Adrenal gland (tissue), 12 donors: ENCODE data around the gene ANTXR1. TPM values are rescaled to one million over a fixed set of nuclear protein-coding genes. Genes with fewer than 3 reads are reported as not detected.

Experiments
- DNase-seq, 7 donors: peaks; one replicate each; pipeline ENCODE4 v3.0.0-alpha.2; 2019 to 2020
- H3K27ac ChIP-seq, 5 donors: fragments of 200-600 bp; sonication (generic) in 4 of 5; 1 replicate in 3 of 5; 2 replicates in 2 of 5; pipeline versions ENCODE4 v1.5.1 to v1.8.0; 2016 to 2020; ENCODE audit warnings: mild to moderate bottlenecking in 1 of 5
- H3K27me3 ChIP-seq: fragments of 200-600 bp; 2 replicates; pipeline ENCODE4 v1.8.0; 2021
- H3K36me3 ChIP-seq, 2 donors: fragments of 200-600 bp; replicated peaks in 1 of 2; 1 replicate in 1 of 2; 2 replicates in 1 of 2; pipeline versions ENCODE4 v1.5.1 to v1.8.0; 2018 to 2022
- H3K4me1 ChIP-seq, 2 donors: fragments of 200-600 bp; replicated peaks in 1 of 2; 1 replicate in 1 of 2; 2 replicates in 1 of 2; pipeline versions ENCODE4 v1.5.1 to v1.8.0; 2018 to 2021
- H3K4me3 ChIP-seq, 4 donors: fragments of 200-600 bp; sonication (generic) in 3 of 4; one replicate each; pipeline ENCODE4 v1.5.1; 2016 to 2018
- H3K9me3 ChIP-seq, 3 donors: fragments of 200-600 bp; sonication (generic) in 1 of 3; replicated peaks in 1 of 3; 1 replicate in 2 of 3; 2 replicates in 1 of 3; pipeline versions ENCODE4 v1.5.1 to v1.8.0; 2016 to 2021
- POLR2A ChIP-seq, 2 donors: fragments of 450-650 bp; IDR thresholded peaks; one replicate each; pipeline ENCODE4 v1.6.1; 2017; ENCODE audit warnings: antibody characterized with exemption in 2 of 2, mild to moderate bottlenecking in 2 of 2, moderate library complexity in 1 of 2
- WGBS, 4 donors: extraction: QIAGEN DNeasy Blood & Tissue Kit in 2 of 4; methylation state at CpG; one replicate each; pipeline versions ENCODE4 v1.1.5 to v1.1.7; 2013 to 2017; 5-methylcytosine and 5-hydroxymethylcytosine counted together
- intact Hi-C, 2 donors: fragments of 100-400 bp; cut with DNase I; formaldehyde crosslinking; loops; one replicate each; pipeline versions ENCODE4 v1.14.1 to v1.15.0; 2022 to 2023
- polyA plus RNA-seq, 3 donors: library from polyadenylated mRNA; stranded (reverse); fragments of 200-250 nt in 2 of 3; fragments of 350-450 nt in 1 of 3; fragmentation: Illumina TruSeq in 1 of 3; extraction: RNeasy Lipid Tissue Mini Kit (QIAGEN cat#74804) in 1 of 3; gene quantifications; one replicate each; pipeline ENCODE4 v1.2.3, GENCODE V29; 2013 to 2014
- total RNA-seq, 9 donors: library from RNA; depleted of rRNA in 4 of 9; stranded (reverse); fragments of >200 nt in 4 of 9; fragments of 120-200 nt in 1 of 9; fragmentation: NEBNext Ultra II Directional in 1 of 9; extraction: Animal tissue kit (Norgen Biotek cat#: 25700) in 1 of 9; gene quantifications; one replicate each; pipeline versions ENCODE4 v1.1.0 to v1.2.4, GENCODE V29; 2013 to 2023
- TF ChIP-seq, protein P1 (sequence below), 6 experiments: fragments of 450-650 bp in 4 of 6; fragments of 200-600 bp in 2 of 6; sonication (generic) in 1 of 6; IDR thresholded peaks; 1 replicate in 5 of 6; 2 replicates in 1 of 6; pipeline versions ENCODE4 v1.5.1 to v1.8.0; 2016 to 2021; ENCODE audit warnings: antibody characterized with exemption in 6 of 6, mild to moderate bottlenecking in 2 of 6, moderate library complexity in 1 of 6
- donor health status: healthy with polysubstance abuse.
- donor health status: Bipolar disorder and iron deficiency.
- donor health status: DM: yes; HTN: yes; CAD: no.
- donor health status: DM: no; HTN: no; CAD: no.
- donor health status: DM: no; HTN: no; CAD: no.
- donor health status: DM: yes; HTN: yes; CAD: no.

ANTXR1 gene
- total and polyA plus RNA-seq, 12 donors: 19.0 to 386 (median 119) TPM

DNA sequence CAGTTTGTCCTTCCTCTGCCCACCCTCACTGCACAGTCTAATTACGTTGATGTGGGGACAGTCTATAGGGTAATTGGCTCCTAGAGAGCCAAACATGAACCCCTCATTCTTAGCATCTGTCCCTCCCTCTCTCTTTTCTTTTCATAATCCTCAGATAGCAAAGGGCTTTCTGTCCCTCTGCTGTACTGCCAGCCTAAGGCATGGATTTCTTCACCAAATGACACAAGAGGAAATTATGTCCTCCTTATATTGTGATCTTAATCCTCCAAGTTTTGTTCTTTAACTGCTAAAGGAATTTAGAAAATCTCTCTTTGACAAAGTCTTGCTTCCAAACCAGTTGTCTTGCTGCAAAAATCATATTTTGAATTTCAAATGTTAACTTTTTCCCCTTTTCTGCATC, 18.5 kb downstream of the ANTXR1 start:
- Histone ChIP-seq H3K27me3 (no peaks in the 10 kb centered on the region), H3K27ac (peak overlapping the region in 1 of 5 donors; percentile 32), H3K4me1 (peaks cover 0 to 16% of the 10 kb centered on the region in 2 donors), H3K36me3 (no peaks in the 10 kb centered on the region), H3K4me3 (no peak overlapping the region), H3K9me3 (peaks cover 0 to 6% (median 0%) of the 10 kb centered on the region in 3 donors)
- TF ChIP-seq POLR2A (IDR thresholded peaks at IDR 0.05): no peak
- TF ChIP-seq, protein P1, sequence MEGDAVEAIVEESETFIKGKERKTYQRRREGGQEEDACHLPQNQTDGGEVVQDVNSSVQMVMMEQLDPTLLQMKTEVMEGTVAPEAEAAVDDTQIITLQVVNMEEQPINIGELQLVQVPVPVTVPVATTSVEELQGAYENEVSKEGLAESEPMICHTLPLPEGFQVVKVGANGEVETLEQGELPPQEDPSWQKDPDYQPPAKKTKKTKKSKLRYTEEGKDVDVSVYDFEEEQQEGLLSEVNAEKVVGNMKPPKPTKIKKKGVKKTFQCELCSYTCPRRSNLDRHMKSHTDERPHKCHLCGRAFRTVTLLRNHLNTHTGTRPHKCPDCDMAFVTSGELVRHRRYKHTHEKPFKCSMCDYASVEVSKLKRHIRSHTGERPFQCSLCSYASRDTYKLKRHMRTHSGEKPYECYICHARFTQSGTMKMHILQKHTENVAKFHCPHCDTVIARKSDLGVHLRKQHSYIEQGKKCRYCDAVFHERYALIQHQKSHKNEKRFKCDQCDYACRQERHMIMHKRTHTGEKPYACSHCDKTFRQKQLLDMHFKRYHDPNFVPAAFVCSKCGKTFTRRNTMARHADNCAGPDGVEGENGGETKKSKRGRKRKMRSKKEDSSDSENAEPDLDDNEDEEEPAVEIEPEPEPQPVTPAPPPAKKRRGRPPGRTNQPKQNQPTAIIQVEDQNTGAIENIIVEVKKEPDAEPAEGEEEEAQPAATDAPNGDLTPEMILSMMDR (IDR thresholded peaks at IDR 0.05): no peak
- WGBS, 4 donors: 76 to 90% (median 78%) methylated on average over 1 of the region's 1 CpG
- DNase-seq: no peak
- intact Hi-C loops: no loop called here

DNA sequence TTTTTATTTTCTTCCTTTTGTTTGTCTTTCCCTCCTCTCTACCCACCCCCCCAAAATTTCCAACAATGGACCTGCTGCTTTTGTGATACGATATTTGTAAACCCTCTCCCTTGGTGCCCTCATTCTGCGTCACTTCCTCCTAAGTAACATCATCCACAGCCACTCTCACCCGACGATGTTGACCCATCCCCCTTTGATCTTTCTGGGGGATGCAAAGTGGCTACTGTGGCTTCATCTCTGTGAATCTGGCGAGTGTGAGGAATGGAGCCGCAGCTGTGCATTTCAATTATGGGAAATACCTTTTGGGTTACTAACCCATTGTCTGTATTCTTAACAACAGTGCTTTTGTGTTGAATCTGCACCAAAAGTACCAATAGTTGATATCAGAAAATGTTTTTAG, 19.4 kb downstream of the ANTXR1 start:
- no peak overlapping the region for H3K4me3 ChIP-seq
- peaks cover 0 to 6% (median 0%) of the 10 kb centered on the region in 3 donors for H3K9me3 ChIP-seq
- 71 to 80% (median 74%) methylated on average over 6 of the region's 6 CpGs for WGBS, 4 donors
- DNase-seq: no peak
- H3K4me1 ChIP-seq: peaks cover 0 to 16% of the 10 kb centered on the region in 2 donors
- H3K27me3 ChIP-seq: no peaks in the 10 kb centered on the region
- intact Hi-C loops: no loop called here
- TF ChIP-seq, protein P1 (IDR thresholded peaks at IDR 0.05): no peak
- TF ChIP-seq POLR2A (IDR thresholded peaks at IDR 0.05): no peak
- no peak overlapping the region for H3K27ac ChIP-seq
- H3K36me3 ChIP-seq: no peaks in the 10 kb centered on the region

DNA sequence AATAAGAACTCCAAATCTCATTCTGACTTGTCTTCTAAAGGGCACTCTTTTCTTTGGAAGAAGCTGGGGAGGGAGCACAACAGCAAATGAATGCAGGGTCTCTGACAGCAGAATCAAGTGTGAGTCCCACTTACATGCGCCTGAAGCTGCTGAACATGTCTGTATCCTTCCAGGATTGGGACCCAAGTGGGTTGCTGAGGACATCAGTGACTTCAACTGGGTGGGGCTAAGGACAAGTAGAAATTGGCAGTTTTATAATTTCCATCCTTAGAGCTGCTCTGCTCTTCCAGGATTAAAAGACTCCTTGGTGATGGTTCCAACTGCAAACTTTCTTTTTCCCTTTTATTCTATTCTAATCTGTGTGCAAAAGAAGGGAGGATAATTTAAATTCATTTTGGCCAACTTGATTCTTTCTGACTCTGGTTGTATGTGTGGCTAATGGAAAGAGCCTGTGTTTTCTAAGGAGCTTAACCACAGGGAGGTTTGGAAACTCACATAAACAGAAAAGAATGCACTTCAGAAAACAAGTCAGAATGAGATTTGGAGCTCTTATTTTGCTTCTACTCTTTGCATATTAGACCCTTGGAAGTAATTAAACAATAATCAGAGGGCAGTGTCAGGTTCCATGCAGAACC, 20.6 kb downstream of the ANTXR1 start:
- 91 to 100% (median 97%) methylated on average over 1 of the region's 1 CpG for WGBS, 4 donors
- H3K27me3 ChIP-seq: no peaks in the 10 kb centered on the region
- intact Hi-C loops: no loop called here
- H3K27ac ChIP-seq: no peak overlapping the region
- no peaks in the 10 kb centered on the region for H3K36me3 ChIP-seq
- no peak overlapping the region for H3K4me3 ChIP-seq
- TF ChIP-seq POLR2A (IDR thresholded peaks at IDR 0.05): no peak
- TF ChIP-seq, protein P1 (IDR thresholded peaks at IDR 0.05): no peak
- H3K9me3 ChIP-seq: no peaks in the 10 kb centered on the region
- DNase-seq: no peak
- peaks cover 0 to 16% of the 10 kb centered on the region in 2 donors for H3K4me1 ChIP-seq

DNA sequence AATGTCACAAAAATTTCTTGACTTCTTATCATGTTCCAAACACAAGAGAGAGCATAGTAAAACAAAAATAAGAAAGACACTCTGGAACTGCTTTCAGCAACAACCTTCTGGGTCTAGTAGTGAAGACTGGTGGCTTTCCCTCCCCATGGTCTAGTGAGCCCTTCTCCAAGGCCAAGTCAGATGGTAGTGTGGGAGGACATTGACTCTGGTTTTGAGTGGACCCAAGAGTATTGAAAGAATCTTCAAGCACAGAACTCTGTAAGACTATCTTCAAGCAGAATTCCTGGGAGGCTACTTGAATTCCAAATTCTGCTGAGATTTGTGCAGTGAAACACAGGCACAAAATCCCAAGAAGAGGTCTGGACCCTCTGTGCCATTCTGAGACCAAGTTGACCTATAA, 21.1 kb downstream of the ANTXR1 start:
- Histone ChIP-seq H3K27me3 (no peaks in the 10 kb centered on the region), H3K9me3 (no peaks in the 10 kb centered on the region), H3K36me3 (no peaks in the 10 kb centered on the region), H3K4me1 (peaks cover 0 to 16% of the 10 kb centered on the region in 2 donors), H3K27ac (no peak overlapping the region), H3K4me3 (no peak overlapping the region)
- no peak for DNase-seq
- intact Hi-C loops: no loop called here
- no peak for TF ChIP-seq POLR2A (IDR thresholded peaks at IDR 0.05)
- TF ChIP-seq, protein P1 (IDR thresholded peaks at IDR 0.05): no peak
